ENCODE measurements around the gene MUC3A. TPM values are rescaled to one million over a fixed set of nuclear protein-coding genes. Genes with fewer than 3 reads are reported as not detected.

The MUC3A gene
- total RNA-seq, 4 donors from 2014 or later: 0.31 TPM; not detected in 3

DNA sequence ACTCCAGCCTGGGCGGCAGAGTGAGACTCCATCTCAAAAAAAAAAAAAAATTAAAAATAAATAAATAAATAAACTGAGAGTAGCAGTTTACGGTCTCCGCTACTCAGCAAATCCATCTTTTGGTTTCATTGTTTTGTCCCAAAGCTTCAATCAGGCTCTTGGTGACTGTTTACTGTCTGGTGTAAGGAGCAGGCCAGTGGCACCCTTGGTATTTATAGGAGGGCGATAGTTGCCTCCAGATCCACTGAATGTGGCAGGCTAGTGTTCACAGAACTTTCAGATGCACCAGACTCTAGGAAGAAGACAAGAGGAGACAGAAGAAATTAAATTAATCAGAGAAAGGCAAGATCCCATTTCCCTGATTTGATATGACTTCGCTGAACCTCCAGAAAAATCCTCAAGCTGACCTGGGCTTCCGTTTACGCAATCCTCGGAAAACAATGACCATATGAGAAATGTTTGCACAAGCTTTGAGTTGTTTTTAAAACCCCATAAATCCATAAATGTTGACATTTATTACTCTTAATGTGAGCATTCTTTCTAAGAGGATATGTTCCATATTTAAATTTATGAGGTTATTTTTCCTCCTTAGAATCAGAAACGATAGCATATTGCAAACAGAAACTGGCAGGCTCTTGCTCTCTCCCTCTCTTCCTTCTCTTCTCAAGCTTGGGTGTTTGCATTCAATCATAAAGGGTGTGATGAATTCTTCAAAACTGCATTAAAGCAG lies 7.1 kb upstream of the MUC3A start:
- Histone ChIP-seq H3K27ac (no peak overlapping the region), H3K4me3 (no peak overlapping the region), H3K4me1 (peaks cover 0 to 7% (median 0%) of the 10 kb centered on the region in 3 donors), H3K9me3 (peaks cover 0 to 18% (median 0%) of the 10 kb centered on the region in 3 donors), H3K27me3 (peaks cover 50% of the 10 kb centered on the region), H3K36me3 (no peaks in the 10 kb centered on the region)
- no peak for ATAC-seq
- 52 to 66% methylated on average over 8 of the region's 9 CpGs for WGBS, 2 donors (ENCODE audit: low coverage in 1 of 2)
- TF ChIP-seq, protein P1, sequence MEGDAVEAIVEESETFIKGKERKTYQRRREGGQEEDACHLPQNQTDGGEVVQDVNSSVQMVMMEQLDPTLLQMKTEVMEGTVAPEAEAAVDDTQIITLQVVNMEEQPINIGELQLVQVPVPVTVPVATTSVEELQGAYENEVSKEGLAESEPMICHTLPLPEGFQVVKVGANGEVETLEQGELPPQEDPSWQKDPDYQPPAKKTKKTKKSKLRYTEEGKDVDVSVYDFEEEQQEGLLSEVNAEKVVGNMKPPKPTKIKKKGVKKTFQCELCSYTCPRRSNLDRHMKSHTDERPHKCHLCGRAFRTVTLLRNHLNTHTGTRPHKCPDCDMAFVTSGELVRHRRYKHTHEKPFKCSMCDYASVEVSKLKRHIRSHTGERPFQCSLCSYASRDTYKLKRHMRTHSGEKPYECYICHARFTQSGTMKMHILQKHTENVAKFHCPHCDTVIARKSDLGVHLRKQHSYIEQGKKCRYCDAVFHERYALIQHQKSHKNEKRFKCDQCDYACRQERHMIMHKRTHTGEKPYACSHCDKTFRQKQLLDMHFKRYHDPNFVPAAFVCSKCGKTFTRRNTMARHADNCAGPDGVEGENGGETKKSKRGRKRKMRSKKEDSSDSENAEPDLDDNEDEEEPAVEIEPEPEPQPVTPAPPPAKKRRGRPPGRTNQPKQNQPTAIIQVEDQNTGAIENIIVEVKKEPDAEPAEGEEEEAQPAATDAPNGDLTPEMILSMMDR (IDR thresholded peaks at IDR 0.05): no peak
- TF ChIP-seq POLR2A (IDR thresholded peaks at IDR 0.05): no peak
- no peak for TF ChIP-seq POLR2AphosphoS5 (IDR thresholded peaks at IDR 0.05)
- TF ChIP-seq EP300 (IDR thresholded peaks at IDR 0.05): no peak

- TF ChIP-seq, protein P1 (IDR thresholded peaks at IDR 0.05): no peak
- no peak for TF ChIP-seq POLR2AphosphoS5 (IDR thresholded peaks at IDR 0.05)
- no peak for TF ChIP-seq POLR2A (IDR thresholded peaks at IDR 0.05)
- TF ChIP-seq EP300 (IDR thresholded peaks at IDR 0.05): no peak
- no peak for ATAC-seq
- H3K27ac ChIP-seq: no peak overlapping the region
- H3K27me3 ChIP-seq: peaks cover 42% of the 10 kb centered on the region
- no peak overlapping the region for H3K4me3 ChIP-seq
- peaks cover 0 to 18% (median 0%) of the 10 kb centered on the region in 3 donors for H3K9me3 ChIP-seq
- H3K4me1 ChIP-seq: peaks cover 0 to 7% (median 0%) of the 10 kb centered on the region in 3 donors
- 85 to 93% methylated on average over 4 of the region's 5 CpGs for WGBS, 2 donors (ENCODE audit: low coverage in 1 of 2)
- no peaks in the 10 kb centered on the region for H3K36me3 ChIP-seq
These were observed 5.6 kb upstream of the MUC3A start for GRCh38 chr7:100943693-100944092.

DNA sequence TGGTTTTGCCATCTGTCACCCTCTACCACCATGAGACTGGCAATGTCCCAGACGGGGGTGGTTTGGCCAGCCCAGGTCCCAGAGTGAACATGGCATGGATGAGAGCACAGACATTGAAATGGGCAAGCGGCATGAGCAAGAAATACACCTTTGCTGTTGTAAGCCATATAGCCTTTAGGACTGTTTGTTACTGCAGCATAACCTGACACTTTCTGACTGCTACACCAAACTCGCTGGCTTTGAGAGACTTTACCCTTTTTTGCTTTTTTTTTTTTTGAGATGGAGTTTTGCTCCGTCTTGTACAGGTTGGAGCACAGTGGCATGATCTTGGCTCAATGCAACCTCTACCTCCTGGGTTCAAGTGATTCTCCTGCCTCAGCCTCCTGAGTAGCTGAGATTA lies 5.2 kb upstream of the MUC3A start:
- TF ChIP-seq, protein P1 (IDR thresholded peaks at IDR 0.05): no peak
- no peak for TF ChIP-seq POLR2A (IDR thresholded peaks at IDR 0.05)
- no peak for TF ChIP-seq EP300 (IDR thresholded peaks at IDR 0.05)
- no peak for TF ChIP-seq POLR2AphosphoS5 (IDR thresholded peaks at IDR 0.05)
- Histone ChIP-seq H3K9me3 (peaks cover 0 to 18% (median 0%) of the 10 kb centered on the region in 3 donors), H3K27ac (no peak overlapping the region), H3K4me3 (no peak overlapping the region), H3K27me3 (peaks cover 46% of the 10 kb centered on the region), H3K36me3 (no peaks in the 10 kb centered on the region), H3K4me1 (peaks cover 0 to 7% (median 0%) of the 10 kb centered on the region in 3 donors)
- 64 to 85% methylated on average over 3 to 4 of the region's 4 CpGs for WGBS, 2 donors (ENCODE audit: low coverage in 1 of 2)
- ATAC-seq: no peak

GRCh38 chr7:100946111-100946510 lies 3.2 kb upstream of the MUC3A start:
- Histone ChIP-seq H3K4me1 (peaks cover 0 to 7% (median 0%) of the 10 kb centered on the region in 3 donors), H3K36me3 (no peaks in the 10 kb centered on the region), H3K27me3 (peaks cover 56% of the 10 kb centered on the region), H3K9me3 (peaks cover 0 to 11% (median 0%) of the 10 kb centered on the region in 3 donors), H3K27ac (no peak overlapping the region), H3K4me3 (no peak overlapping the region)
- TF ChIP-seq POLR2AphosphoS5 (IDR thresholded peaks at IDR 0.05) (no peak), POLR2A (IDR thresholded peaks at IDR 0.05) (no peak), EP300 (IDR thresholded peaks at IDR 0.05) (no peak)
- TF ChIP-seq, protein P1 (IDR thresholded peaks at IDR 0.05): no peak
- no peak for ATAC-seq
- WGBS, 2 donors (ENCODE audit: low coverage in 1 of 2): 80 to 100% methylated on average over 3 of the region's 4 CpGs
